Colonic mucosa (tissue), 4 donors: ENCODE results near the gene C10orf105. TPM values are rescaled to one million over a fixed set of nuclear protein-coding genes. Genes with fewer than 3 reads are reported as not detected.

Experiments
- DNase-seq: peaks from one replicate; pipeline ENCODE4 v3.0.0-alpha.2; 2020
- H3K27ac ChIP-seq: fragments of 200-600 bp; one replicate; pipeline ENCODE4 v1.8.0; 2021
- H3K27me3 ChIP-seq: fragments of 200-600 bp; one replicate; pipeline ENCODE4 v1.8.0; 2021
- H3K36me3 ChIP-seq: fragments of 200-600 bp; one replicate; pipeline ENCODE4 v1.8.0; 2021
- H3K4me1 ChIP-seq: fragments of 200-600 bp; one replicate; pipeline ENCODE4 v1.8.0; 2021; ENCODE audit warnings: mild to moderate bottlenecking
- H3K4me3 ChIP-seq: fragments of 200-600 bp; one replicate; pipeline ENCODE4 v1.8.0; 2021
- H3K9ac ChIP-seq, 2 donors: one replicate each; pipeline ENCODE4 v1.7.0; 2013; ENCODE audit warnings: control low read depth in 2 of 2, low read depth in 2 of 2, low read length in 2 of 2
- H3K9me3 ChIP-seq: fragments of 200-600 bp; one replicate; pipeline ENCODE4 v1.8.0; 2021
- intact Hi-C: fragments of 100-400 bp; cut with DNase I; formaldehyde crosslinking; loops from one replicate; pipeline ENCODE4 v1.14.1; 2022
- total RNA-seq, 2 donors: library from RNA; stranded (reverse); fragmentation: NEBNext Ultra II Directional in 1 of 2; extraction: Animal tissue kit (Norgen Biotek cat#: 25700) in 1 of 2; gene quantifications; one replicate each; pipeline ENCODE4 v1.2.1, GENCODE V29; 2021
- TF ChIP-seq, protein P1 (sequence below): fragments of 200-600 bp; IDR thresholded peaks from one replicate; pipeline ENCODE4 v1.8.0; 2022; ENCODE audit warnings: antibody characterized with exemption, mild to moderate bottlenecking
- donor health status: healthy.
- donor health status: DM: no; HTN: no; CAD: no.
- donor health status: DM: no; HTN: no; CAD: no.

Gene C10orf105
- total RNA-seq, 2 donors from 2014 or later = 0.07 TPM; not detected in 1

DNA sequence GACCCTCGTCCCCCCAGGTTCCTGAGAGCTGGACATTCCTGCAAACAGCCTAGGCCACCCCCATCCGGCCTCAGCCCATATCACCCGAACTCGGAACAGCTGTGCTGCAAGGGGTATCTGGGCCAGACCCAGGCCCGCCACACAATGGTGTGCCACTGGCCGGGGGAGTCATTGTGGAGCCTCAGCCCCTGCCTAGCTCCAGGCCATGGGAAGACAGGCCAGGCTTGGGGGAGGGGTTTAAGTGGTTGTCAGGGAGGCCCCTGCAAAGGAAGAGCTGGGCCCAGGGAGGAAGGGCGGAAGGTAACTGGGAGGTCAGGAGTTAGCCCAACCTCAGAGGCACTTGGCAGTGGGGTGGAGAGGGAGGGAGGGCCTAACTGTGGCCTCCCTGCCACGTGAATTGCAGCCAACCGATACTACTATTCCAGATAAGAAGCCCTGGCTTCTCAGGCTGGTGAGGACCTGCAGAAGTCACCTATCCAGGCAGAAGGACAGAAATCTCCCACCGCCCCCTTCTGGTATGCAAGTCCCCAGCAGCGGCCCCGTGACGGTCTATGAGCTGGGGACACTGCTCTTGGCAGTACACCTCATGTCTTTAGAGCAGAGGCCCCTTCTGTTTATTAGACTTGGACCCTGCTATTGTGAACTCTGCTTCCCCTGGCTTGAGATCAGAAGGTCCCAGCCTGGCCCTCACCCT is 26.9 kb upstream of the C10orf105 start:
- intact Hi-C loops = no loop called here
- Histone ChIP-seq H3K36me3 (no peaks in the 10 kb centered on the region), H3K4me1 (peaks cover 39% of the 10 kb centered on the region), H3K4me3 (no peak overlapping the region), H3K9me3 (no peaks in the 10 kb centered on the region), H3K9ac (peak overlapping the region; percentile 54 to 84), H3K27me3 (no peaks in the 10 kb centered on the region), H3K27ac (peak overlapping the region; percentile 68)
- peak; percentile 75 for DNase-seq
- TF ChIP-seq, protein P1, sequence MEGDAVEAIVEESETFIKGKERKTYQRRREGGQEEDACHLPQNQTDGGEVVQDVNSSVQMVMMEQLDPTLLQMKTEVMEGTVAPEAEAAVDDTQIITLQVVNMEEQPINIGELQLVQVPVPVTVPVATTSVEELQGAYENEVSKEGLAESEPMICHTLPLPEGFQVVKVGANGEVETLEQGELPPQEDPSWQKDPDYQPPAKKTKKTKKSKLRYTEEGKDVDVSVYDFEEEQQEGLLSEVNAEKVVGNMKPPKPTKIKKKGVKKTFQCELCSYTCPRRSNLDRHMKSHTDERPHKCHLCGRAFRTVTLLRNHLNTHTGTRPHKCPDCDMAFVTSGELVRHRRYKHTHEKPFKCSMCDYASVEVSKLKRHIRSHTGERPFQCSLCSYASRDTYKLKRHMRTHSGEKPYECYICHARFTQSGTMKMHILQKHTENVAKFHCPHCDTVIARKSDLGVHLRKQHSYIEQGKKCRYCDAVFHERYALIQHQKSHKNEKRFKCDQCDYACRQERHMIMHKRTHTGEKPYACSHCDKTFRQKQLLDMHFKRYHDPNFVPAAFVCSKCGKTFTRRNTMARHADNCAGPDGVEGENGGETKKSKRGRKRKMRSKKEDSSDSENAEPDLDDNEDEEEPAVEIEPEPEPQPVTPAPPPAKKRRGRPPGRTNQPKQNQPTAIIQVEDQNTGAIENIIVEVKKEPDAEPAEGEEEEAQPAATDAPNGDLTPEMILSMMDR = no peak

- Histone ChIP-seq H3K9me3 (no peaks in the 10 kb centered on the region), H3K4me1 (peaks cover 39% of the 10 kb centered on the region)
- DNase-seq = peak; percentile 17
Measured at GRCh38 chr10:71745664-71746250, 26.2 kb upstream of the C10orf105 start.

GRCh38 chr10:71744897-71745663 is 25.5 kb upstream of the C10orf105 start:
- TF ChIP-seq, protein P1 = no peak
- Histone ChIP-seq H3K36me3 (no peaks in the 10 kb centered on the region), H3K4me3 (no peak overlapping the region), H3K9ac (peak overlapping the region in 1 of 2 donors; percentile 84), H3K9me3 (no peaks in the 10 kb centered on the region), H3K4me1 (peaks cover 39% of the 10 kb centered on the region), H3K27ac (no peak overlapping the region), H3K27me3 (no peaks in the 10 kb centered on the region)
- peak; percentile 17 for DNase-seq
- intact Hi-C loops = no loop called here

More at GRCh38 chr10:71745664-71746250, 26.2 kb upstream of the C10orf105 start:
- no peak overlapping the region for H3K4me3 ChIP-seq
- no peaks in the 10 kb centered on the region for H3K27me3 ChIP-seq
- intact Hi-C loops = no loop called here
- peak overlapping the region; percentile 68 for H3K27ac ChIP-seq
- H3K9ac ChIP-seq = peak overlapping the region; percentile 27 to 84
- H3K36me3 ChIP-seq = no peaks in the 10 kb centered on the region
- TF ChIP-seq, protein P1 = no peak

- no peak overlapping the region for H3K4me3 ChIP-seq
- intact Hi-C loops = no loop called here
- DNase-seq = no peak
- no peaks in the 10 kb centered on the region for H3K36me3 ChIP-seq
- H3K27ac ChIP-seq = no peak overlapping the region
- no peaks in the 10 kb centered on the region for H3K27me3 ChIP-seq
- no peak overlapping the region for H3K9ac ChIP-seq
- H3K9me3 ChIP-seq = no peaks in the 10 kb centered on the region
- TF ChIP-seq, protein P1 = no peak
- H3K4me1 ChIP-seq = peaks cover 31% of the 10 kb centered on the region
Measured at GRCh38 chr10:71743866-71744265, 24.3 kb upstream of the C10orf105 start.

- H3K27ac ChIP-seq = no peak overlapping the region
- H3K4me3 ChIP-seq = no peak overlapping the region
- no peaks in the 10 kb centered on the region for H3K9me3 ChIP-seq
- TF ChIP-seq, protein P1 = no peak
- intact Hi-C loops = no loop called here
- no peak for DNase-seq
- H3K27me3 ChIP-seq = no peaks in the 10 kb centered on the region
- peaks cover 25% of the 10 kb centered on the region for H3K4me1 ChIP-seq
- H3K9ac ChIP-seq = no peak overlapping the region
- no peaks in the 10 kb centered on the region for H3K36me3 ChIP-seq
Measured at GRCh38 chr10:71743089-71743838, 23.7 kb upstream of the C10orf105 start.
